NCI-H524 treated with DMSO at 0.1 percent for 48 hours (cell line): ENCODE results near the gene SH3PXD2A.
"Not testable (repeated sequence)": the region's sequence is repeated elsewhere in the genome, so short reads cannot be mapped to it uniquely, and the experiment has no call there.

Source experiments
- DNase-seq: peaks from one replicate; lab custom pipeline; 2025; lab: John Stamatoyannopoulos, UW

The SH3PXD2A gene

GRCh38 chr10:103790580-103790979 is 64.8 kb downstream of the SH3PXD2A start:
- no peak for DNase-seq

GRCh38 chr10:103789771-103790201 is 65.6 kb downstream of the SH3PXD2A start:
- no peak for DNase-seq

GRCh38 chr10:103789161-103789560 is 66.2 kb downstream of the SH3PXD2A start:
- no peak for DNase-seq

- no peak for DNase-seq
Measured at GRCh38 chr10:103787331-103787730, 68.0 kb downstream of the SH3PXD2A start.

GRCh38 chr10:103786020-103786419 is 69.4 kb downstream of the SH3PXD2A start:
- DNase-seq: no peak

GRCh38 chr10:103784723-103785418 is 70.5 kb downstream of the SH3PXD2A start:
- no peak for DNase-seq

GRCh38 chr10:103784089-103784488 is 71.3 kb downstream of the SH3PXD2A start:
- no peak for DNase-seq

- DNase-seq: no peak
Measured at GRCh38 chr10:103783681-103784080, 71.7 kb downstream of the SH3PXD2A start.

- DNase-seq: no peak
Measured at GRCh38 chr10:103781329-103782061, 73.9 kb downstream of the SH3PXD2A start.

- DNase-seq: no peak
Measured at GRCh38 chr10:103780242-103781149, 74.9 kb downstream of the SH3PXD2A start.

- no peak for DNase-seq
Measured at GRCh38 chr10:103778358-103779139, 76.8 kb downstream of the SH3PXD2A start.

GRCh38 chr10:103776878-103777591 is 78.3 kb downstream of the SH3PXD2A start:
- no peak for DNase-seq

- DNase-seq: no peak
Measured at GRCh38 chr10:103775776-103776175, 79.6 kb downstream of the SH3PXD2A start.

- DNase-seq: not testable (repeated sequence)
Measured at GRCh38 chr10:103772846-103773245, 82.5 kb downstream of the SH3PXD2A start.

- no peak for DNase-seq
Measured at GRCh38 chr10:103772096-103772845, 83.1 kb downstream of the SH3PXD2A start.

GRCh38 chr10:103770139-103770538 is 85.2 kb downstream of the SH3PXD2A start:
- DNase-seq: no peak

- DNase-seq: no peak
Measured at GRCh38 chr10:103769176-103769575, 86.2 kb downstream of the SH3PXD2A start.

GRCh38 chr10:103768345-103768744 is 87.0 kb downstream of the SH3PXD2A start:
- no peak for DNase-seq

GRCh38 chr10:103767756-103768155 is 87.6 kb downstream of the SH3PXD2A start:
- DNase-seq: no peak
